ENCODE data around the gene SQOR. TPM values are rescaled to one million over a fixed set of nuclear protein-coding genes. Genes with fewer than 3 reads are reported as not detected.
A peak's percentile ranks its signal among the peaks of the same experiment; 100 is the strongest.

The SQOR gene
- total RNA-seq, 4 donors from 2014 or later, result 49.8 to 56.6 (median 55.2) TPM

DNA sequence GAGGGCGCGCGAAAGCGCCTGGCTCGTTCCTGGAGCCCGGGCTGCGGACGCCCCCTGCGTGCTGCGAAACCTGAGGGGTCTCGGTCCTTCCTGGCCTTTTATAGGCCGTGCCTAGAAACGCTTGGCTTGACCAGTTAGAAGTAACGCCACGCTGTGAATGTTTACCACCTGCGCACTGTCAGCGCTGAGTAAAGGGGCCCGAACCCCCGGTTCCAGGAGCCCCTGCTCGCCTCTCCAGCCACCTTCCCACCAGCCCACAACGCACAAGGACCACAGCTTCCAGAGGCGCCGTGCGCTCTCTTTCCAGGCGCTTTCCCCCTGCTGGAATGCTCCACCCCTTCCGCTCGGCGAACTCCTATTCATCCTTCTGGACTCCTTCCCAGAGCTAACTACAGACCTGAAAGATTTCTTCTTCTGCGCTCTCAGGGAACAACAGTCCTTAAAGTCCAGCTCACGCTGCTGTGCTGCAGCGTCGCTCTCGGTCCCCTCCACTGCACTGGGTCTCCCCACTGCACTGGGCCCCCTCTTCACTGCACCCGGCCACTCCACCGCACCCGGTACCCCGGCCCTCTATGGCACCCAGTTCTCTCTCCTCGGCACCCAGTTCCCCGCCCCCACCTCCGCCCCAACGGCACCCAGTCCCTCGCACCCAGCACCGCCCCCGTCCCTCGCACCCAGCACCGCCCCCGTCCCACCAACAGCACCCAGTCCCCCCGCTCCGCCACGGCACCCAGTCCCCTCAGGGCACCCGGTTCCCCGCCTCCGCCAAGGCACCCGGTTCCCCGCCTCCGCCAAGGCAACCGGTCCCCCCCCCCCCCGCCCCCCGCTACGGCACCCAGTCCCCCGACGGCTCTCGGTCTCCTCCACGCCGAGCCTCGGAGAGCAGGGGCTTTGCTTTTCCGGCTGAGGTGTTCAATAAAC, 69.8 kb downstream of the SQOR start:
- Histone ChIP-seq H3K27me3 (no peaks in the 10 kb centered on the region), H3K9me3 (no peaks in the 10 kb centered on the region), H3K36me3 (no peaks in the 10 kb centered on the region), H3K4me1 (peaks cover 5 to 7% of the 10 kb centered on the region in 2 donors), H3K27ac (no peak overlapping the region), H3K4me3 (replicated peaks in 1 of 3) (peak overlapping the region in 1 of 3 donors; percentile 35)
- 6 to 13% methylated on average over 31 to 56 of the region's 67 CpGs for WGBS, 2 donors
- peak; percentile 9 to 16 for DNase-seq
- intact Hi-C loops (cut with DNase I), result no loop called here
- no peak for TF ChIP-seq POLR2A (IDR thresholded peaks at IDR 0.05)
- TF ChIP-seq CTCF (IDR thresholded peaks at IDR 0.05), result no peak

GRCh38 chr15:45705510-45706473, 71.0 kb downstream of the SQOR start:
- intact Hi-C loops (cut with DNase I), result no loop called here
- no peaks in the 10 kb centered on the region for H3K27me3 ChIP-seq
- H3K9me3 ChIP-seq, result no peaks in the 10 kb centered on the region
- TF ChIP-seq CTCF (IDR thresholded peaks at IDR 0.05), result peak; percentile 60 to 88 (median 84)
- TF ChIP-seq POLR2A (IDR thresholded peaks at IDR 0.05), result no peak
- WGBS, 2 donors, result 3% methylated on average over 15 of the region's 15 CpGs
- peak; percentile 73 to 82 for DNase-seq
- H3K4me1 ChIP-seq, result peaks cover 5 to 7% of the 10 kb centered on the region in 2 donors
- no peak overlapping the region for H3K27ac ChIP-seq
- no peaks in the 10 kb centered on the region for H3K36me3 ChIP-seq
- peak overlapping the region in 2 of 3 donors; percentile 23 to 35 for H3K4me3 ChIP-seq (replicated peaks in 1 of 3)

DNA sequence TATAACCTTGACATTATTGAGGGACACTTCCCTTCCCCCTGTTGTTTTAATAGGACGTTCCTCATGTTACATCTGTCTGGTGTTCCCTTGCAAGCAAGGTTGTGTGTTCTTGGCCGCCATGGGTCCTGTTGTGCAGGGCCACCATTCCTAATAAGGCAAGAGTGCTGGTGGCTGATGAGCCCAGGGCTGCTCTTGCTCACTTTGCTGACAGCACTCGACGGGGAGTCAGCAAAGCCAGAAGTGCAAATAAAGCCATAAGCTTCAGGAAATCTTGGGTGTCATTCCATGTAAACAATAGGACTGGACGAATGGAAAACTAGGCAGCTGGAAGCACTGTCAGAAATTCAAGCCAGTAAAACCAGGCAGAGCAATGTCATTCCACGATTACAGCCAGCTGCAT, 75.8 kb downstream of the SQOR start:
- no peaks in the 10 kb centered on the region for H3K9me3 ChIP-seq
- intact Hi-C loops (cut with DNase I), result no loop called here
- no peaks in the 10 kb centered on the region for H3K36me3 ChIP-seq
- no peaks in the 10 kb centered on the region for H3K27me3 ChIP-seq
- no peak for TF ChIP-seq POLR2A (IDR thresholded peaks at IDR 0.05)
- no peak for TF ChIP-seq CTCF (IDR thresholded peaks at IDR 0.05)
- no peak overlapping the region for H3K27ac ChIP-seq
- H3K4me1 ChIP-seq, result no peaks in the 10 kb centered on the region
- no peak for DNase-seq
- 53 to 56% methylated on average over 6 of the region's 6 CpGs for WGBS, 2 donors
- no peak overlapping the region for H3K4me3 ChIP-seq (replicated peaks in 1 of 3)

DNA sequence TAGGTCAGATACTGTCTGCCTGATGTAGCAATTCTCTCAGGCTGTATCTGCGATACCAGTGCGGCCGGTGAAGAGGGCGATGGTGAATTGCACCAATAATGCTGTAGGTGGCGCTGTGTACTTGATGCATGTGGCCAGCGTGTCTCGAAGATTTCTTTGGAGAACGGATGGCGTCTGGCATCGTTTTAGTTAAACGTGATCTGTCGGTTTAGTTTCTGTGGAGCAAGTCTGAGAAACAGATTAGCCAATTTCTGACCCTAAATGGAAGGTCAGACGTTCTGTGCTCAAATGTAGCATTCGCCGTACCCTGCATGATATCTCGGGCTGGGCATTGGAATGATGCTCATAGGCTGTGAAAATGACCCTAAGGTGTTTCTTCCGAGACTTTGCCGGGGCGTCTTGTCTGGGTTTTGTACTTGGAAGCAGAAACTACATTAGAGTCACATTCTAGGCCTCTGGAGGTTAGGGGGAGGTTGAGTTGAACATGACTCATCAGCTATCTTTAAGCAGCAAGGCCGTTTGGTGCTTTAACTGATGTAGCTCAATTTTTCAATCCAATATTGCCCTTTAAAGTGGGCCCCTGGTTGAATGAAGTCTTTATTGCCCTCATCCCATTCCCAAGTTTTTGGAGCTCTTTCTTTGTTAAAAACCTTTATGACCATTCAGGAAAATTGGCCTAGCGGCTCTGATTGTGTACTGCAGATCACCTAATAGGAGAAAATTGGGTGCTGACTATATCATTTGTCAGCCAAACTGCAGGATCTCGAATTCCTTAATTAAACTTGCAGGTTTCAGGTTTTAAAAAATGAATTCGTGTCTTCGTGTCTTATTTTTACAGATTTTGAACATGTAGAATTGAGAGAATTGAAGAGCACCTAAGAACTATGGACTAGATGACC, 80.0 kb downstream of the SQOR start:
- DNase-seq, result peak; percentile 60 to 61
- H3K4me3 ChIP-seq (replicated peaks in 1 of 3), result no peak overlapping the region
- no peaks in the 10 kb centered on the region for H3K36me3 ChIP-seq
- H3K27ac ChIP-seq, result no peak overlapping the region
- intact Hi-C loops (cut with DNase I), result no loop called here
- H3K27me3 ChIP-seq, result no peaks in the 10 kb centered on the region
- H3K9me3 ChIP-seq, result no peaks in the 10 kb centered on the region
- H3K4me1 ChIP-seq, result no peaks in the 10 kb centered on the region
- TF ChIP-seq POLR2A (IDR thresholded peaks at IDR 0.05) (no peak), CTCF (IDR thresholded peaks at IDR 0.05) (peak; percentile 26 to 83 (median 70))
- WGBS, 2 donors, result 34 to 41% methylated on average over 24 of the region's 24 CpGs
